MM.1S (cell line): ENCODE results near the gene ATP6V1G2.

Experiments used
- DNase-seq: peaks from one replicate; pipeline ENCODE4 v3.0.0-alpha.2; 2015
- H2AFZ ChIP-seq: fragments of 300-600 bp; sonication (generic); 2 replicates; pipeline ENCODE4 v1.6.0; 2016; ENCODE audit warnings: antibody characterized with exemption, low read length
- H3F3A ChIP-seq: fragments of 300-600 bp; sonication (generic); 2 replicates; pipeline ENCODE4 v1.6.1; 2016; ENCODE audit warnings: mild to moderate bottlenecking, antibody characterized with exemption, low read length, moderate library complexity, mixed read lengths; ENCODE audit not compliant: insufficient read depth
- H3K27ac ChIP-seq: fragments of 300-600 bp; sonication (generic); 2 replicates; pipeline ENCODE4 v1.5.1; 2016; ENCODE audit warnings: mild to moderate bottlenecking, low read length
- H3K27me3 ChIP-seq: fragments of 300-600 bp; sonication (generic); replicated peaks from 2 replicates; pipeline ENCODE4 v1.6.0; 2016; ENCODE audit warnings: low read length; ENCODE audit not compliant: insufficient read depth
- H3K36me3 ChIP-seq: fragments of 300-600 bp; sonication (generic); replicated peaks from 2 replicates; pipeline ENCODE4 v1.6.1; 2016; ENCODE audit warnings: mild to moderate bottlenecking, low read length, mixed read lengths; ENCODE audit not compliant: insufficient read depth
- H3K4me1 ChIP-seq: fragments of 300-600 bp; sonication (generic); 2 replicates; pipeline ENCODE4 v1.6.1; 2016; ENCODE audit warnings: low read length, mixed read lengths
- H3K4me2 ChIP-seq: fragments of 300-600 bp; sonication (generic); 2 replicates; pipeline ENCODE4 v1.6.0; 2016; ENCODE audit warnings: low read depth, low read length
- H3K4me3 ChIP-seq: fragments of 300-600 bp; sonication (generic); 2 replicates; pipeline ENCODE4 v1.5.1; 2016; ENCODE audit warnings: low read length, mixed read lengths
- H3K79me2 ChIP-seq: fragments of 300-600 bp; sonication (generic); 2 replicates; pipeline ENCODE4 v1.6.1; 2016; ENCODE audit warnings: mixed run types, low read length, mixed read lengths
- H3K9ac ChIP-seq: fragments of 300-600 bp; sonication (generic); 2 replicates; pipeline ENCODE4 v1.6.1; 2016; ENCODE audit warnings: low read length, mixed read lengths
- H3K9me2 ChIP-seq: fragments of 300-600 bp; sonication (generic); replicated peaks from 2 replicates; pipeline ENCODE4 v1.6.1; 2016; ENCODE audit warnings: mild to moderate bottlenecking, low read length, mixed read lengths; ENCODE audit not compliant: insufficient read depth
- H3K9me3 ChIP-seq: fragments of 300-600 bp; sonication (generic); replicated peaks from 2 replicates; pipeline ENCODE4 v1.6.1; 2016; ENCODE audit warnings: mild to moderate bottlenecking, low read length, mixed read lengths; ENCODE audit not compliant: insufficient read depth
- H4K20me1 ChIP-seq: fragments of 300-600 bp; sonication (generic); 2 replicates; pipeline ENCODE4 v1.6.1; 2016; ENCODE audit warnings: mild to moderate bottlenecking, low read length, moderate library complexity, mixed read lengths; ENCODE audit not compliant: insufficient read depth
- CTCF ChIP-seq: fragments of 300-600 bp; sonication (generic); IDR thresholded peaks from 2 replicates; pipeline ENCODE4 v1.5.1; 2016; ENCODE audit warnings: antibody characterized with exemption, low read length, mixed read lengths
- EZH2 ChIP-seq: fragments of 300-600 bp; sonication (generic); optimal IDR thresholded peaks from 2 replicates; pipeline ENCODE3; 2017; ENCODE audit warnings: low read depth, mild to moderate bottlenecking, antibody characterized with exemption, low read length, mixed read lengths
- EZH2phosphoT487 ChIP-seq: fragments of 300-600 bp; sonication (generic); IDR thresholded peaks from 2 replicates; pipeline ENCODE4 v1.6.1; 2018; ENCODE audit warnings: antibody characterized with exemption, low read length

ATP6V1G2 gene

GRCh38 chr6:31579119-31579505 is 32.7 kb upstream of the ATP6V1G2 start:
- H3K79me2 ChIP-seq: no peaks in the 10 kb centered on the region
- no peak overlapping the region for H3K27ac ChIP-seq
- no peak overlapping the region for H2AFZ ChIP-seq
- H3K27me3 ChIP-seq: peaks cover 77% of the 10 kb centered on the region
- TF ChIP-seq EZH2phosphoT487 (no peak), CTCF (no peak), EZH2 (no peak)
- H3K4me3 ChIP-seq: no peak overlapping the region
- H3K36me3 ChIP-seq: no peaks in the 10 kb centered on the region
- no peaks in the 10 kb centered on the region for H3K9me3 ChIP-seq
- no peaks in the 10 kb centered on the region for H3F3A ChIP-seq
- no peaks in the 10 kb centered on the region for H3K9me2 ChIP-seq
- H3K9ac ChIP-seq: no peak overlapping the region
- no peak for DNase-seq
- no peaks in the 10 kb centered on the region for H4K20me1 ChIP-seq
- peaks cover 19% of the 10 kb centered on the region for H3K4me1 ChIP-seq
- H3K4me2 ChIP-seq: no peak overlapping the region

- Histone ChIP-seq H2AFZ (no peak overlapping the region), H3K27me3 (peaks cover 78% of the 10 kb centered on the region), H3K9ac (no peak overlapping the region), H3K9me2 (no peaks in the 10 kb centered on the region), H3F3A (no peaks in the 10 kb centered on the region), H3K4me2 (no peak overlapping the region), H3K4me3 (no peak overlapping the region), H3K9me3 (no peaks in the 10 kb centered on the region), H3K27ac (no peak overlapping the region), H4K20me1 (no peaks in the 10 kb centered on the region), H3K79me2 (no peaks in the 10 kb centered on the region), H3K4me1 (peaks cover 19% of the 10 kb centered on the region), H3K36me3 (no peaks in the 10 kb centered on the region)
- TF ChIP-seq EZH2: no peak
- no peak for TF ChIP-seq CTCF
- TF ChIP-seq EZH2phosphoT487: no peak
- no peak for DNase-seq
Measured at GRCh38 chr6:31578184-31579118, 32.0 kb upstream of the ATP6V1G2 start.

- H3F3A ChIP-seq: no peaks in the 10 kb centered on the region
Measured at GRCh38 chr6:31577579-31577966, 31.2 kb upstream of the ATP6V1G2 start.

More at GRCh38 chr6:31577579-31577966, 31.2 kb upstream of the ATP6V1G2 start:
- no peak overlapping the region for H3K9ac ChIP-seq
- no peaks in the 10 kb centered on the region for H3K79me2 ChIP-seq
- no peak for DNase-seq
- H3K9me2 ChIP-seq: no peaks in the 10 kb centered on the region
- no peak overlapping the region for H2AFZ ChIP-seq
- peaks cover 81% of the 10 kb centered on the region for H3K27me3 ChIP-seq
- H3K4me3 ChIP-seq: no peak overlapping the region
- no peaks in the 10 kb centered on the region for H3K9me3 ChIP-seq
- H3K36me3 ChIP-seq: no peaks in the 10 kb centered on the region
- no peak for TF ChIP-seq EZH2
- TF ChIP-seq CTCF: no peak
- TF ChIP-seq EZH2phosphoT487: no peak
- H3K4me1 ChIP-seq: peaks cover 19% of the 10 kb centered on the region
- no peaks in the 10 kb centered on the region for H4K20me1 ChIP-seq
- no peak overlapping the region for H3K27ac ChIP-seq
- no peak overlapping the region for H3K4me2 ChIP-seq
